ENCODE data around the gene SRGAP1. TPM values are rescaled to one million over a fixed set of nuclear protein-coding genes. Genes with fewer than 3 reads are reported as not detected.

SRGAP1 gene
- total and polyA plus RNA-seq, 8 donors = 2.5 to 13.3 (median 7.5) TPM

DNA sequence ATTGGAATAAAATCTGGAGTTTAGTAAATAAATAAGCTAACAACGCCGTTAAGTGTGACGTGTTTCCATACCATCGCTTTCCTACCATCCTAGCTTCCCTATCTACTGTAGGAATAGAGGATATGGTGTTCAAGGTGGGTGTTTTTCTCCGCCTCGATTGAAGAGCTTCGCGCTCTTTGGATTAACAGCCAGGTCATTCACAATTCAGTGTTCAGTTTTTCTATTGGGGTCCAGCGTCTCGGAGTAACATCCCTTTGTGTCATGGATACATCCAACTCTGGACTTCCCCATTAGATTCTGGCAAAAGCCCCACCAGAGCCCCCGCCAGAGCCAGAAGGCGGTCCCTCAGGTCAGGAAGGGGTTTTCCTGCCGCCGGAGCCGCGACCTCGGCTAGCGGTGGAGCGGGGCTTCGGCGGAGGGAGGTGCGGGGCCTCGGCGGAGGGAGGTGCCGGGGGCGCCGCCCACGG is 1.2 kb upstream of the SRGAP1 start:
- ATAC-seq = no peak
- no peak for TF ChIP-seq CTCF (IDR thresholded peaks at IDR 0.05)
- DNase-seq = no peak
- Histone ChIP-seq H3K4me3 (peak overlapping the region; percentile 57 to 98 (median 96)), H3K9me3 (no peaks in the 10 kb centered on the region), H3K36me3 (no peaks in the 10 kb centered on the region), H3K27ac (peak overlapping the region; percentile 87 to 92 (median 90)), H3K4me1 (peaks cover 0 to 7% (median 3%) of the 10 kb centered on the region in 3 donors), H3K27me3 (no peaks in the 10 kb centered on the region)
- intact Hi-C loops (cut with DNase I) = loop anchor here in 1 of 3 donors (5.0 kb wide), 1 partner anchor 339 kb away; no protein-coding TSS in a partner anchor
- no peak for FAIRE-seq
- 8% methylated on average over 28 of the region's 28 CpGs for WGBS, 2 donors

DNA sequence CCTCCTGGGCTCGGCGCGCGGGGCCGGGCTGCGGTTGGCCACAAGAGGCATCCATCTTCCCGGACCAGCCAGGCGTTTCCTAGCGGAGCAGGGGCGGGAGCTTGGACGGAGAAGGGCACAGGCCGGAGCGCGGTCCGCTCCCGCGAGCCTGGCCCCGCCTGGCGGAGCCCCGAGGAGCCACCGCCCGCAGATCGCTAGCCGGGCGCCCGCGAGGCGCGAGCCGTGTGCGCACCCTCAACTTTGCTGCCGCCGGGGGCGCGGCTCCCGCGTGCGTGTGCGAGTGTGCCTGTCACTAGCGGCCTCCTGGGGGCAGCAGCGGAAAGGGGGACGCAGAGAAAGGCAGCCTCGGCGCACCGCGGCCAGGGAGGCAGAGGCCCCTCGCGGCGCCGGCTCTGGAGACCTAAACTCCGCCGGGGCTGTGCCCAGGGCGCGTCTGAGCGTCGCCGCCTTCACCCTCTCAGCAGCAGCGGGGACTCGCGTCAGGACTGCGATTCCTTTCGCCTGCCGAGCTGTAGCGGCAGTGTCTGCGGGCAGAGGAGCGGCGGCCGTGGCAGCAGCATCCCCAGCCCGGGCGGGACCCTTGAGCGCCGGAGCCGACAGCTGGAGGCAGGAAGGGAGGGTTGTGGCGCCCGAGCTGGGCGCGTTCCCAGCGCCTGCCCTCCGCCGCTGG is 644 bp upstream of the SRGAP1 start:
- H3K27ac ChIP-seq = peak overlapping the region; percentile 87 to 92 (median 90)
- FAIRE-seq = no peak
- peaks cover 0 to 7% (median 3%) of the 10 kb centered on the region in 3 donors for H3K4me1 ChIP-seq
- peak; percentile 84 to 97 (median 94) for TF ChIP-seq CTCF (IDR thresholded peaks at IDR 0.05)
- H3K4me3 ChIP-seq = peak overlapping the region; percentile 57 to 98 (median 96)
- 0% methylated on average over 50 to 80 of the region's 80 CpGs for WGBS, 2 donors
- intact Hi-C loops (cut with DNase I) = loop anchor here in 1 of 3 donors (5.0 kb wide), 1 partner anchor 338 kb away; no protein-coding TSS in a partner anchor
- peak; percentile 88 to 94 (median 91) for ATAC-seq
- no peaks in the 10 kb centered on the region for H3K9me3 ChIP-seq
- no peaks in the 10 kb centered on the region for H3K36me3 ChIP-seq
- DNase-seq = peak; percentile 89 to 96 (median 93)
- H3K27me3 ChIP-seq = no peaks in the 10 kb centered on the region

DNA sequence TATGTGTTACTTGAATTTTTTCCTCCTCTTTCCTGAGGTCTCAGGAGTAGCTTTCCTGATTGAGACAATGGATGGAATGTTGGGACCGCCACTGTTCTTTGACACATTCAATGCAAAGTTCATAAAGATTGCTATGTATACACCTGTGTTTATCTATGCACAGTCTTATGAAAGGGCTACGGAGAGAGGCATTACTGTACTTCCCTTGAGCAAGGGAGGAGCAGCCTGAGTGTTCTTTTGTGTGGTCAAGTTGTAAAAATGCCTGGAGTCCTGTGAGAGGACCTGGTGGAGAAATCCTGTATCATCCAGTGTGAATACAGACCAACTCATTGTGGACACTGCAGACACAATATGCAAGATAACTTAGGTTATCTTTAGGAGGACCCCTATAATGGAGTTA is 1.2 kb downstream of the SRGAP1 start:
- no peaks in the 10 kb centered on the region for H3K9me3 ChIP-seq
- ATAC-seq (no peak), FAIRE-seq (no peak), DNase-seq (no peak)
- peaks cover 4 to 15% (median 13%) of the 10 kb centered on the region in 3 donors for H3K4me1 ChIP-seq
- no peaks in the 10 kb centered on the region for H3K27me3 ChIP-seq
- intact Hi-C loops (cut with DNase I) = loop anchor here in 1 of 3 donors (5.0 kb wide), 1 partner anchor 192 kb away; no protein-coding TSS in a partner anchor
- H3K36me3 ChIP-seq = no peaks in the 10 kb centered on the region
- peak overlapping the region; percentile 57 to 98 (median 96) for H3K4me3 ChIP-seq
- WGBS, 2 donors = 5 to 7% methylated on average over 2 of the region's 2 CpGs
- peak overlapping the region in 2 of 4 donors; percentile 87 to 92 for H3K27ac ChIP-seq
- no peak for TF ChIP-seq CTCF (IDR thresholded peaks at IDR 0.05)

DNA sequence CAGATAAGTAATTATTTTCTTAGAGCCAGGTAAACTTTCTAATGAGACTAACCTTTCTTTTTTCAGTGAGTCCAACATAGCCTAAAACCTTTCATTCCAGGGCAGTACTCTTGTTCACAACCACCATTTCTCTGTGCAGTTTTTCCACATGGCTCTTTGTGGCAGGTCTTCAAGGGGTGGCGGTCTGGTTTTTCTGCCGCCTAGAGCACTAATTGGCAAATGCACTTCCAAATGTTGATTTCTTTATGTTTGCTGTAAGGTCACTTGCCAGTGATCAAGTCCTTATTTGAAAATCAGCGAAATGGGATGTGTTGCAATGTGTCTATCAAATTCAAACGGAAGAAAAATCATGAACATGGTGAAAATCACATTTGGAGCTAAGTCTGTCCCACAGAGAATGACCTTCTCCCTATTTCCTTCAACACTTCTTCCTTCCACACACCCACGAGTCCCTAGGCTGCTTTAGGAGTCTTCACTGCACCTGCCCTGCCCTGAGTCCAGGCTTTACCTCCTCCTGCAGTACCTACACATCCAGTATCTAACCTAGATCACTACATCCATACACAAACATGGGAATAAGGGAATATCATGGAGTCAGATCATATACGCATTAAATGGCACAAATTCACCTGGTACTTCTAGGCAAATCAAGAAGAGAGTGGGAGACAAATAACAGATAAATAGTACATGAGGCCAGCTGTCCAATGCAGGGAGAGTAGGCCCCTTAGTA is 1.9 kb downstream of the SRGAP1 start:
- H3K36me3 ChIP-seq = no peaks in the 10 kb centered on the region
- no peaks in the 10 kb centered on the region for H3K27me3 ChIP-seq
- H3K27ac ChIP-seq = peak overlapping the region in 2 of 4 donors; percentile 87 to 92
- WGBS, 2 donors = 22 to 32% methylated on average over 6 of the region's 6 CpGs
- no peaks in the 10 kb centered on the region for H3K9me3 ChIP-seq
- intact Hi-C loops (cut with DNase I) = loop anchor here in 1 of 3 donors (5.0 kb wide), 1 partner anchor 191 kb away; no protein-coding TSS in a partner anchor
- peaks cover 4 to 15% (median 13%) of the 10 kb centered on the region in 3 donors for H3K4me1 ChIP-seq
- peak overlapping the region; percentile 3 to 98 (median 96) for H3K4me3 ChIP-seq
- TF ChIP-seq CTCF (IDR thresholded peaks at IDR 0.05) = no peak
- no peak for FAIRE-seq
- no peak for ATAC-seq
- DNase-seq = no peak
